HG03095 (cell line): ENCODE data around the gene CCND1.
"Not testable (repeated sequence)": the region's sequence is repeated elsewhere in the genome, so short reads cannot be mapped to it uniquely, and the experiment has no call there.

ENCODE experiments used
- ATAC-seq: cut with Tn5 transposase; IDR thresholded peaks from one replicate; pipeline ENCODE4 v1.9.1; 2021; ENCODE audit warnings: moderate library complexity; ENCODE audit not compliant: unreplicated experiment

The CCND1 gene

DNA sequence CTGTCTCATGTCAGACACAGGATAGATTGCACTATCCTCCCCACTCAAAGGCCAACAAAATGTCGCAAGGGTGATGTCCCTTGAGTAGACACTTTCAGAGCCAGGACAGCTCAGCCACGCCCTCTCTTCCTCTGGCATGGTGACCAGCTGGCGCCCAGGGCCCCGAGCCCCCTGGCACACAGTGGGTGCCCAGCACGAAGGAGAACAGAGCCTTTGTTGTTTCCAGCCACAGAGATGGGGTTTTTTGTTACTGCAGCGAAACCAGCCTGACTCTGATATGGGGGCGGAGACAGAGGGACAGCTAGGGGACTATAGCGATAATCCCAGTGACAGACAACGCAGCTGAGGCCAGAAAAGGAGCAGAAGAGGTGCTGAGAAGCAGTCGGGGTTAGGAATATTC lies 23.3 kb upstream of the CCND1 start:
- no peak for ATAC-seq

DNA sequence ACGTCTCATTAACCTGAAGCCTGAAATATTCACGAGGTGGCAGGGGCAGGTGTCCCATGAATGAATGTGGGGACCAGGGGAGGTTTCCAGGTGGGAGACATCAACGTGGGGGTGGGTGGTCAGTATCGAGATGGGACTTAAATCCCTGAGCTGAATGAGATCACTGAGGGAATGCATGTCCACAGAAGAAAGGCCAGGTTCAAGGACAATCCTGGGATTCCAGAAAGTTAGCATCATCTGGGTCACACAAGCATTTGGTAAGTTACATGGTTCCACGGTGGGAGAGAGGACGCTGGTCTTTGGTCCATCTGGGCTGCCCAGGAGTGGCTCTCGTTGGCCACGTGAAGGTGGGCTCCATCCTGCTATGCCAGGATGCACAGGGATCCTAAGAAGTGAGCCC lies 22.7 kb upstream of the CCND1 start:
- ATAC-seq, result no peak

DNA sequence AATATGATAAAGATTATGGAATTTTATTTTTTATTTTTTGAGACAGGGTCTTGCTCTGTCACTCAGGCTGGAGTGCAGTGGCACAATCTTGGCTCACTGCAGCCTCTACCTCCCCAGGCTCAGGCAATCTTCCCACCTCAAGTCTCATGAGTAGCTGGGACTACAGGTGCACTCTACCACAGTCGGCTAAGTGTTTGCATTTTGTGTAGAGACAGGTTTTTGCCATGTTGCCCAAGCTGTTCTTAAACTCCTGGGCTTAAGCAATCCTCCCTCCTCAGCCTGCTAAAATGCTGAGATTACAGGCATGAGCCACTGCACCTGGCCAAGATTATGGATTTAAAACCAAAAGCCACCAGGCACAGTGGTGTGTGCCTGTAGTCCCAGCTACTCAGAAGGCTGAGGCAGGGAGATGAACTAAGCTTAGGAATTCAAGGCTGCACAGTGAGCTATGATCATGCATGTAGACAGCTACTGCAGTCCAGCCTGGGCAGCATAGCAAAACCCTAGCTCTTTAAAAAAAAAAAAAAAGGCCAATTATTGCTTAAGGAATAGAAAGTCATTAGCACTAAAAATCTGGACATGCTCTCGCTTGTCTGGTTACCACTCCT lies 20.2 kb upstream of the CCND1 start:
- ATAC-seq, result no peak

DNA sequence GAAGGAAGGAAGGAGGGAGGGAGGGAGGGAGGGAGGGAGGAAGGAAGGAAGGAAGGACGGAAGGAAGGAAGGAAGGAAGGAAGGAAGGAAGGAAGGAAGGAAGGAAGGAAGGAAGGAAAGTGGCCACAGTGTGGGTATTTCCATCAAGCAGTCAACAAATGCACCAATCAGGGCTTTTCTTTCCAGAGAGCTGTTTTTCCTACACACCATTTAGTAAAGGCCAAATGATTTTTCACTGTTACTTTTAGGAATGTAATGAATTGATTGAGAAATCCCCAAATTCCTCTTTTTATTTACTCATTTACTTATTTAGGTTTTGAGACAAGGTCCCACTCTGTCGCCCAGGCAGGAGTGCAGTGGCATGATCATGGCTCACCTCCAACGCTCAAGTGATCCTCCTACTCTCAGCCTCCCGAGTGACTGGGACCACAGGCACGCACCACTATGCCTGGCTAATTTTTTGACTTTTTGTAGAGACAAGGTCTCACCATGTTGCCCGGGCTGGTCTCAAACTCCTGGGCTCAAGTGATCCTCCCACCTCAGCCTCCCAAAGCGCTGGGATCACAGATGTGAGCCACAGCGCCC lies 18.8 kb upstream of the CCND1 start:
- ATAC-seq, result not testable (repeated sequence)

DNA sequence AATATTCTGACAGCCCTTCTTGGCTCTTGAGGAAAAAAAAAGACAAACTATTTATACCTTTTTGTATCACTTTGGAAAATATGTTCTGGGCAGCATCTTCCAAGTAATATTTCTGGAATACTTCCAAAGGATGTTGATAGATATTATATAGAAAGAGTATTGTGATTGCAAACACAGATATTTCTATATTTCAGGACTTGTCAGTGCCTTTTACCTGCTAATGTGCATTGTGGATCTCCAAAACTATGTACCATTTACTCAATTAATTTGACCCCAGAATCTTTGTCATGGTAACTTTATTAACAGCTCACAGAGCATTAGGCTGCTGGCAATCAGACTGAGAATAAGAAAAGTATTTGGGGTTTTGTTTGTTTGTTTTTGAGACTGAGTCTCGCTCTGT lies 16.7 kb upstream of the CCND1 start:
- no peak for ATAC-seq

DNA sequence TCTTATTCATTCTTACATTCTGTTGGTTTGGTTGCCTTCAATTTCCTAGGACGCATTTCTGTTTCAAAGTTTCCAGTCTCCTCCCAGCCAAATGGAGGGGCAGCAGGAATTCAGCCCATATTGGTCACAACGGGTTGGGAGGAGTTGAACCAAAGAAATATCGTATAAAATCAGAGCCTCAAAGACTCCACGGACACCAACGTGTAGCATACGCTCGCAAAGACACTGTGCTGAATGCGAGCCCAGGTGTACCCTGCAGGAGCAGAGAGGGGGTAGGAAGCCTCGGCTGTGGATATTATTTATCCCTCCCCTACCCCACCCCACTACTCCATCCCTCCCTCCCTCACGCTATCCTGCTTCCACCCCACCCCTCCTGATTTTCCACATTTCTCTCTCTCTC lies 15.5 kb upstream of the CCND1 start:
- ATAC-seq, result no peak

DNA sequence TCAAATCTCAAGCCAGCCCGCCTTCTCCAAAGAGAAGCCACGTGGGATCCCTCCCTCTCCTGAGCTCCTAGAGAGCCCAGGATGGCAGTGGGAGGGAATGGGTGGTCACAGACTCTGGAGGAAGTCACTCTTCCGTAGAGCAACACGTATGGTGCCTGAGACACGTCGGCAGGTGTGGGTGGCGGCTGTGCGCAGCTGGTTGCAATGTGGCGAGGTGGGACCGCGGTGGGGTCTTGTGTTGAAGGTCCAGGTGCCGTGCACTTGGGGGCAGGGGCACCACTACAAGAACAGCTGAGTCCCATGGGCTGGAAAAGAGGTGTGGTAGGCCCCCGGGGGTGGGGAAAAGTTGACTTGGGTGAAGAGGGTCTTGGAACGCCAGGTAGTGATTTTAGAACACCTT lies 13.4 kb upstream of the CCND1 start:
- ATAC-seq, result no peak

DNA sequence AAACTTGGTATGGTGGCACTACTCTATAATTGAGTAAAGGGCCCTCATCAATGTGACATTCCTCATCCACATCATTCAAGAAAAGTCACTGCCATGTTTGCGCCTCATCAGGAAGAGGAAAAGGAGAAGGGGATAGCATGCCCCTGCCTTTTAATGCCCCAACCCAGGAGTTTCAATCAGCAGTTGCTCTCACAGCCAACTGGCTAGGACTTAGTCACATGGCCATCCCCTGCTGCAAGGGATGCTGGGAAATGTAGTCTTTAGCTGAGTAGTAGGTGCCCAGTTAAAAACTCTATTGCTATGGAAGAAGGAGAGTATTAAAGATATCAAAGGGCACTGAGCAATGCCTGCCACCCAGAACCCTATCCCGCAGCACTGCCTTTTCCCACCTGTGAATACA lies 10.9 kb upstream of the CCND1 start:
- ATAC-seq, result no peak

DNA sequence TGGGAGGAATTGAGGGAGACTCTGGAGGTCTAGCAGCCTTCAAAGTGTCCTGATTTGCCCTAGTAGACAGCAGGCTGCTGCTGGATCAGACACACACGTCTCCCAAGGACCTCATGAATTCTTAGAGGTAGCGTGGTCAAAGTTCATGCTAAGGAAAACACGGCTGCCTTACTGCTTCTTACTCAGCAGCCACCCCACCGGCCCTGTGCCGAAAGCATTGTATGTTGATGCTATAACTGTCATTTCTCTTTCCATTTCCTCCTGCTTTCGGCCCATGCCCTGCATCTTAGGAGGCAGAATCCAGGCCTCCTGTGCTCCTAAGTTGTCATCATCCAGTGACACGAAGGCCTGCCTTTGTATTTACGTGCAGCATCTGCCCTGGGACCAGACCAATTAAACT lies 10.5 kb upstream of the CCND1 start:
- ATAC-seq, result no peak

DNA sequence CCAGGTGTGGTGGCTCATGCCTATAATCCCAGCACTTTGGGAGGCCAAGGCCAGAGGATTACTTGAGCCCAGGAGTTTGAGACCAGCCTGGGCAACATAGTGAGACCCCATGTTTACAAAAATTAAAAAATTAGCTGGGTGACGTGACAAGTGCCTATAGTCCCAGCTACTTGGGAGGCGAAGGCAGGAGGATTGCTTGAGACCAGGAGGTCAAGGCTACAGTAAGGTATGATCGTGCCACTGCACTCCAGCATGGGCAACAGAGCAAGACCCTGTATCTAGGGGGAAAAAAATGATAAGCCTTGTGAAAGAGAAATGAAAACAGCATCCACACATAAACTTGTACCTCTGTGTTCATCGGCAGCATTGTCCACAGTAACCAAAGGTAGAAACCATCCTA lies 8.1 kb upstream of the CCND1 start:
- no peak for ATAC-seq

DNA sequence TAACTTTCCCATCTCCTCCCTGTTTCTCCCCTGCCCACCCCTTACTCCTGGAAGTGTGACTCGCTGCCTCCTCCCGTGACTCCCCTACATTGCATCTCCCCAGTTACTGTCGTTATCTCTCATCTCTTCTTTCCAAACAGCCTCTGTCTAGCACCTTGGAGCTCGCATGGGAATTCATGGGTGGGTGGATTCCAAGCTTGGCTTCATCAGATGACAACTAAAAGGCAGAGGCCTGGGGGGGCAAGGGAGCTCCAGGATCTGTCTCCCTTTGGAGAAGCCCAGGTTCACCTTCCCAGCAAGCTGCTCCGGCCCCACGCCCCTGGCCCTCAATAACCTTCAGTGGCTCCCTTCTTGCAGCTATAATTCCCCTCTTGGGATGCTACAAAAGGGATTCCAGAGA lies 6.9 kb upstream of the CCND1 start:
- no peak for ATAC-seq

DNA sequence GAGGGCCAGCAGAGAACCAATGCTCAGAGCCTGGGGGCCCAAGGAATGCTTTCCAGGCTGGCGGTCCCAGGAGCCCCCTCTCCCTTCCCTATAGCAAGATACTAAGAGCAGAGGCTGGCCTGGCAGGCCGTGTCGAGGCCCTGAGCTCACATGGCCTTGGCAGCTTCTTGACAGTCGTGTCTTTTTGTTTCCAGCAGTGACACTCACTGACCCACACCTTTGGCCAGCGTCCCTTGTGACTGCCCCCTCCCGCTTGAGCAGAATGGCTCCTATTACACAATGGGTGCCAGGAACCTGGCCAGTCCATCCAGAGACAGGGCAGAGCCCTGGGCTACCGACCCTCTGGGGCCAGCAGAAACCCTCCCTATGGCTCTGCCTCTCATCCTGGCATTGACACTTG lies 6.4 kb upstream of the CCND1 start:
- ATAC-seq, result no peak

DNA sequence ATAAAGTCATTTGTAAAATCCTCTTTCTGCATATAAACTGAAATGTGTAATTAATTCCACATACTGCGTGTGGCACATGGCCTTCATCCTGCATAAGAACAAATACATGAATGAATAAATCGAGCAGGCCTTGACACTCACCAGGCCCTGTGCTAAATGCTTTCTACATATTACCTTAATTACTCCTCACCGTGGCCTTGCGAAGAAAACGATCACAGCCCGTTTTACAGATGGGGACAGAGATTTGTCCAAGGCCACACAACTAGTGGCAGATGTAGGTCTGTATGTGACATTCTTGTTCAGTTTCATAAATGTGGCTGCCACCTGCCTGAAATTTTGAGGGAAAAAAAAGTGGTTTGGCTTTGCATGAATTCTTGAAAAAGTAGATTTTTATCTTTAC lies 5.8 kb upstream of the CCND1 start:
- no peak for ATAC-seq

DNA sequence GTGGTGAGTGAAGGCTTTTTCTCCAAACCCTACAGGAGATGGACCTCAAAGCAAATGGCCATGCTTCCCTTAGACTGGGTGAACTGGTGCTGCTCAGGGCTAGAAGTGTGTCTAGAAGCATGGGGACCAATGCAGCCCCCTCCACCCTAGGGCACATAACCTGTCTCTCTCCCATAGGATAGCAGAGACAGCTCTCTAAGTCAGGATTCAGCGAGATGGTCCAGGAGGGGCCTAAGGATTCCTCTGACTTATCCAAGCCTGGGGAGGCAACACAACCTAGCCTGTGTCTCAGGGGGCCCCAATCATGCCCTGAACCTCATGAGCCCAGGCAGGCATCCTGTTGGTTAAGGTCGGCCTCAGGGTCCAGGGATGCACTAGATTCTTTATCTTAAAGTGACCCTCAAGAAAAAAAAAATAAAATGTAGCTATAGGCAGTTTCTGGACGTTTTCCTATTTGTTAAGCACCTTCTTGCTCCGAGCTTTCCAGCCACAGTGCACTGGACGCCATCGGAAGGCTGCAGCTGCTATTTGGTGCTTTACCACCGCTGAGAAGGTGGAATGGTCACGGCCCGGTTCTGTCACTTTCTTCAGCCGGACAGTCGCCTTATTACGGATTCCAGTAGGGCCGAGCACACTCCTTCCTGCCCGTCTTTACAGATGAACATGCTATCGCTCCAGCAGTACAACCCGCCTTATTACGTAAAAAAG lies 5.0 kb upstream of the CCND1 start:
- ATAC-seq, result no peak

DNA sequence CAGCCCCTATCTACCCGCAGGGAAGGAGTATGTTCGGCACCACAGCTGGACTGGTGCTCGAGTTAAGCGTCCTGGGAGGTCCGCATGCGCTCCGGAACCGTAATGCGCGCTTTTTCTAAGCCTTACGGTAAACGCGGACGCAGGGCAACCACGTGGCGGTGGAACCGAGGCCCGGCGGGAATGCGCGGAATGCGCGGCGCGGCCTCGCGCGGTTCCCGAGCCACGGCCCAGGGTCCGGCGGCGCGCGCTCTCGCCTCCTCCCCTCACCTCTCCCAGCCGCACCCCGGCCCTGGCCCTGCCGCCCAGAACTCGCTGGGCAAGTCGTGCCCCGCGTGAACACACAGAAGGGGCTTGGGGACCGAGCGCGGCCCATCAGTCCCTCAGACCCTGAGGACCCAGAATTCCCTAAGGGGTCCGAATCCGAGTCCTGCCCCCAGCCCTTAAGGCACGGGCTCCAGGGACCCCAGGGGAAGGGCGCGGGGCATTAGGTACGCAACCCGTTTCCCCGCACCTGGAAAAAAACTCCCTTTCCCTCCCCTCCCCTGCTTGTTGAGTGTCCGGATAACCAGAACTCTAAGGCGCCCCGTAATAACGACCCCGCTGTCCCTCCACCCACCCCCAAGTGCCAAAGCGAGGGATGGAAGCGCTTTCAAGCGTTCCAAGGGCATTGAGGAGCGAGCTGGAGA lies 4.3 kb upstream of the CCND1 start:
- ATAC-seq, result no peak

DNA sequence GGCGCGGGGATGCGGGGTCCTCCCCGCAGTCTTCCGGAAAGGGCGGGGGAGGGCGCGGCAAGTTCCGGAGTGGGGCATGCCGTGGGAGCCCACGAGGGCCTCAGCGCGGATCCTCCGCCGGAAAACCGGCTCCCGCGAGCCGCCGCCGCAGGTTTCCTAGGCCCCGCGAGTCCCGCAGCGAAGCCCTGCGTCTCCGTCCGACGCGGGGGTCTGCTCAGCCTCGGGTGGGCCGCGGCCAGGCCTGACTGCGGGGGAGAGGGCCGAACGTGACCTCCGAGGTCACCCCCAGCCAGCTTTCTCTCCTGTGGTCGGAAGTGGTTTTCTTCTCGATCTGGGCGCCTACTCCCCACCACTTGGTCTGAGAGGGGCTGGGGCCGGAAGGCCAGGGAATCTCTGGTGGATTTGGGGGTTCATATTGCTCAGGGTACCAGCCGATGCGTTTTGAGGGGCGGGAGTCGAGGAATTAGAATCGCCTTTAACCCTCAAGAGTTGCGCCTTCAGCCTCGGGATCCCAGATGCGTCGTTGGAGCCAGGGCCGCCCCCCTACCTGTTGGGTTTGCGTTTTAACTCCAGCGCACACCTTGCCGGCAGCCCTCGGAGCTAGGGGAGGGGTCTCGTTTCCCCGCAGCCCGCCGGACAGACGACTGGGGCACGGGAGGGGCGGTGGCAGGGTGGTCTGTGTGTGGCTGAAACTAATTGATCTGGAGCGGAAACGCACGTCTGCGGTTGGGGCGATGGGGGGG lies 3.6 kb upstream of the CCND1 start:
- no peak for ATAC-seq

DNA sequence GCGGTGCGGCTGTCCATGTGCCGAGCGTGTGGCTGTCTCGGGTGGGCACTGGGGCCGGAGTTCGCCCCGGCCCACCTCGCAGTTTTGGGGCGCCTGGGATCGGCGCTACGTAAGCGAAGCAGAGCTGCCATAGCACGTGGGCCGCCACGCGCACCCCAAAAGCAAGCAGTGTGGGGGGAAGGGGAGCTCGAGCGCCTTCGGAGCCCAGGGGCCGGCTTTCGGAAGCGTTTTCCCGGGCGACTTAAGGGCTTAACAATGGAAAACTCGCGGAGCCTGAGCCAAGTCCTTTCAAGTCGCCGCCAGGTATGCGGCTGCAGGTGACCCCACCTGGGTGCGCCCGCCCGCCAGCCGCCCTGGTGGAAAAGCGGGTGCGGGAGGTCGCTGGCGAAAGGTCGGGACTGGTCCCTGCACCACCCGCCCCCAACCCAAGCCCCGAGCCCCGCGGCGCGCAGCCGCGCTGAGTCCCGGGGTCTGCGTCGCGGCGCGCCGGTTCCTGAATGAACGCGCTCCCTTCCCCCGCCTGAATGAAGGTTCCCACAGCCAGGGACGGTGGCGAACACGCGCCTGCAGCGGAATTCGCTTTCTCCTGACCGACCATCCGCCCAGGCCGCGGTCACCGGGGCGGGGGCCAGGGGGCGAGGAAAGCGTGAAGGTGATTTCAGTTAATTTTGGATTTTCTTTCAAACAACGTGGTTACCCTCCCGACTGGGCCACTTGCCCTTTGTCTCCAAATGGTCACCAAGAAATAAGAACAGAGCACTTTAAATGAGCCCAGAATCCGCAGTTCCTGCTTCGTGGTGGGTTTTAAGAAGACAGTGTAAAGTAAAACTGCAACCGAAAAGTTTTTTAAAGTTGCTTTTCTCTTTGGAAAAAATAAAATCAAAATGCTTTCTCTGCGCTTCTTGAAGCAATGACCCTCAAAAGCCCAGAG lies 2.8 kb upstream of the CCND1 start:
- no peak for ATAC-seq

DNA sequence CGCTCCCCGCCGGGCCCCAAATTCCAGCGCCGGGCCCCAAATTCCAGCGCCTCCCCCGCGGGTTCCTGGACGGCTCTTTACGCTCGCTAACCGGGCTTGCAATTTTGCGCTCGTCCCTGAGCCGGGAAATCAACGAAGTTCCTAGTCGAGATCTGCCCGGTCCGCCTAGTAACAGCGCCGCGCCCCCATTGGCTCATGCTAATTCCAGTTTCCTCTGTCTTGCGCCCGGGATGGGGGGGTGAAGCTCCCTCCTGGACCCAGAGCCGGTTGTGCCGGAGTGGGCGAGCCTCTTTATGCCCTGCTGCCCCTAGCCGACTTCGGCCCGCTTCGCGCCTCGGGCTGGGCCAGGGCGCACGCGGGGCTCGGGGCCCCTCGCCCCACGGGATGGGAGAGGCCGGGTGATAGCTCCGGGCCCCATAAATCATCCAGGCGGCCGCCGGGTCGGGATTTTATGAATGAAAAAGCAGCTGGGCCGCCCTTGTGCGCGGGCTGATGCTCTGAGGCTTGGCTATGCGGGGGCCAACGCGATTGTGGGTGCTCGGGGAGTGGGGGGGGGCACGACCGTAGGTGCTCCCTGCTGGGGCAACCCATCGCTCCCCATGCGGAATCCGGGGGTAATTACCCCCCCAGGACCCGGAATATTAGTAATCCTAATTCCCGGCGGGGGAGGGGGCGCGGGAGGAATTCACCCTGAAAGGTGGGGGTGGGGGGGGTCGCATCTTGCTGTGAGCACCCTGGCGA lies 1.8 kb upstream of the CCND1 start:
- ATAC-seq, result no peak

DNA sequence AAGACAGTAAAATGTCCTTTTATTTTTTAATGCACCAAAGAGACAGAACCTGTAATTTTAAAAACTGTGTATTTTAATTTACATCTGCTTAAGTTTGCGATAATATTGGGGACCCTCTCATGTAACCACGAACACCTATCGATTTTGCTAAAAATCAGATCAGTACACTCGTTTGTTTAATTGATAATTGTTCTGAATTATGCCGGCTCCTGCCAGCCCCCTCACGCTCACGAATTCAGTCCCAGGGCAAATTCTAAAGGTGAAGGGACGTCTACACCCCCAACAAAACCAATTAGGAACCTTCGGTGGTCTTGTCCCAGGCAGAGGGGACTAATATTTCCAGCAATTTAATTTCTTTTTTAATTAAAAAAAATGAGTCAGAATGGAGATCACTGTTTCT lies 1.1 kb upstream of the CCND1 start:
- no peak for ATAC-seq
